Trophoblast cell (in vitro differentiated cells and primary cell): ENCODE results near the gene HES7.

Experiments
- DNase-seq, 2 donors: peaks; one replicate each; pipeline ENCODE4 v3.0.0-alpha.2; 2016
- H2AFZ ChIP-seq: 2 replicates; pipeline ENCODE4 v1.6.1; 2013; ENCODE audit warnings: low read length, moderate library complexity, mild to moderate bottlenecking; ENCODE audit not compliant: insufficient read depth, poor library complexity
- H2AK5ac ChIP-seq: 2 replicates; pipeline ENCODE4 v1.6.1; 2013; ENCODE audit warnings: mild to moderate bottlenecking, low read length
- H2BK120ac ChIP-seq: 2 replicates; pipeline ENCODE4 v1.6.1; 2013; ENCODE audit warnings: low read length, mild to moderate bottlenecking, moderate library complexity; ENCODE audit not compliant: insufficient read depth, poor library complexity
- H2BK12ac ChIP-seq: 2 replicates; pipeline ENCODE4 v1.6.1; 2013; ENCODE audit warnings: mild to moderate bottlenecking, low read length, moderate library complexity
- H2BK5ac ChIP-seq: 2 replicates; pipeline ENCODE4 v1.6.1; 2013; ENCODE audit warnings: low read length, low read depth, moderate library complexity, mild to moderate bottlenecking; ENCODE audit not compliant: poor library complexity
- H3K14ac ChIP-seq: 2 replicates; pipeline ENCODE4 v1.6.1; 2013; ENCODE audit warnings: mild to moderate bottlenecking, low read length
- H3K18ac ChIP-seq: 2 replicates; pipeline ENCODE4 v1.6.1; 2013; ENCODE audit warnings: mild to moderate bottlenecking, low read length
- H3K23ac ChIP-seq: 2 replicates; pipeline ENCODE4 v1.6.1; 2013; ENCODE audit warnings: low read length
- H3K27ac ChIP-seq: 2 replicates; pipeline ENCODE4 v1.5.1; 2013; ENCODE audit warnings: low read depth, mild to moderate bottlenecking, inconsistent platforms, low read length, moderate library complexity
- H3K27me3 ChIP-seq: 2 replicates; pipeline ENCODE4 v1.6.1; 2013; ENCODE audit warnings: inconsistent platforms, mild to moderate bottlenecking, low read length, moderate library complexity; ENCODE audit not compliant: insufficient read depth
- H3K36me3 ChIP-seq, 2 experiments: 1 replicate in 1 of 2; 2 replicates in 1 of 2; pipeline ENCODE4 v1.6.1; 2013; ENCODE audit warnings: low read length in 2 of 2, mild to moderate bottlenecking in 2 of 2, moderate library complexity in 1 of 2; ENCODE audit not compliant: insufficient read depth in 2 of 2, control insufficient read depth in 1 of 2
- H3K4ac ChIP-seq: 2 replicates; pipeline ENCODE4 v1.6.1; 2013; ENCODE audit warnings: low read depth, mild to moderate bottlenecking, low read length, moderate library complexity
- H3K4me1 ChIP-seq, 2 experiments: 1 replicate in 1 of 2; 2 replicates in 1 of 2; pipeline ENCODE4 v1.6.1; 2013; ENCODE audit warnings: low read length in 2 of 2, mild to moderate bottlenecking in 2 of 2, moderate library complexity in 1 of 2; ENCODE audit not compliant: insufficient read depth in 2 of 2, control insufficient read depth in 1 of 2
- H3K4me2 ChIP-seq: 2 replicates; pipeline ENCODE4 v1.6.1; 2013; ENCODE audit warnings: inconsistent platforms, mild to moderate bottlenecking, low read length, moderate library complexity
- H3K4me3 ChIP-seq: 2 replicates; pipeline ENCODE4 v1.5.1; 2013; ENCODE audit warnings: mild to moderate bottlenecking, low read depth, low read length, inconsistent platforms
- H3K79me1 ChIP-seq: one replicate; pipeline ENCODE4 v1.6.1; 2013; ENCODE audit warnings: low read length
- H3K79me2 ChIP-seq: 2 replicates; pipeline ENCODE4 v1.6.1; 2013; ENCODE audit warnings: low read length, mild to moderate bottlenecking; ENCODE audit not compliant: control insufficient read depth, insufficient read depth, poor library complexity
- H3K9ac ChIP-seq: 2 replicates; pipeline ENCODE4 v1.6.1; 2013; ENCODE audit warnings: mild to moderate bottlenecking, low read length
- H3K9me3 ChIP-seq: 2 replicates; pipeline ENCODE4 v1.6.1; 2013; ENCODE audit warnings: low read depth, mild to moderate bottlenecking, control low read depth, inconsistent platforms, low read length; ENCODE audit not compliant: insufficient read depth
- H4K12ac ChIP-seq: 2 replicates; pipeline ENCODE4 v1.6.1; 2013; ENCODE audit warnings: low read depth, mild to moderate bottlenecking, low read length, moderate library complexity
- H4K8ac ChIP-seq: 2 replicates; pipeline ENCODE4 v1.6.1; 2013; ENCODE audit warnings: low read depth, mild to moderate bottlenecking, low read length, moderate library complexity
- H4K91ac ChIP-seq: one replicate; pipeline ENCODE4 v1.6.1; 2013; ENCODE audit warnings: low read depth, mild to moderate bottlenecking, low read length, moderate library complexity
- WGBS: extraction: QIAGEN DNeasy Blood & Tissue Kit; methylation state at CpG from one replicate; pipeline ENCODE4 v1.1.7; 2013; ENCODE audit warnings: missing lambda C conversion rate; ENCODE audit not compliant: insufficient read length, insufficient coverage; ENCODE audit errors: extremely low coverage; 5-methylcytosine and 5-hydroxymethylcytosine counted together

HES7 gene

GRCh38 chr17:8147805-8148404 lies 24.0 kb upstream of the HES7 start:
- Histone ChIP-seq H3K27ac (no peak overlapping the region), H3K9ac (no peak overlapping the region), H3K14ac (no peak overlapping the region), H3K79me2 (peaks cover 2% of the 10 kb centered on the region), H3K23ac (no peak overlapping the region), H2BK120ac (no peak overlapping the region), H2BK5ac (no peak overlapping the region), H3K4me3 (no peak overlapping the region), H3K4ac (no peak overlapping the region), H3K4me2 (no peak overlapping the region), H3K79me1 (peaks cover 5% of the 10 kb centered on the region), H2AK5ac (no peak overlapping the region), H4K91ac (no peak overlapping the region), H2AFZ (no peak overlapping the region), H2BK12ac (no peak overlapping the region), H4K8ac (no peak overlapping the region), H3K9me3 (no peaks in the 10 kb centered on the region), H3K36me3 (peaks cover 52 to 60% of the 10 kb centered on the region in 2 experiments), H3K4me1 (peaks cover 8 to 16% of the 10 kb centered on the region in 2 experiments), H4K12ac (no peak overlapping the region), H3K27me3 (no peaks in the 10 kb centered on the region), H3K18ac (no peak overlapping the region)
- no peak for DNase-seq
- no CpG with 5 or more reads among the region's 13 CpGs for WGBS

DNA sequence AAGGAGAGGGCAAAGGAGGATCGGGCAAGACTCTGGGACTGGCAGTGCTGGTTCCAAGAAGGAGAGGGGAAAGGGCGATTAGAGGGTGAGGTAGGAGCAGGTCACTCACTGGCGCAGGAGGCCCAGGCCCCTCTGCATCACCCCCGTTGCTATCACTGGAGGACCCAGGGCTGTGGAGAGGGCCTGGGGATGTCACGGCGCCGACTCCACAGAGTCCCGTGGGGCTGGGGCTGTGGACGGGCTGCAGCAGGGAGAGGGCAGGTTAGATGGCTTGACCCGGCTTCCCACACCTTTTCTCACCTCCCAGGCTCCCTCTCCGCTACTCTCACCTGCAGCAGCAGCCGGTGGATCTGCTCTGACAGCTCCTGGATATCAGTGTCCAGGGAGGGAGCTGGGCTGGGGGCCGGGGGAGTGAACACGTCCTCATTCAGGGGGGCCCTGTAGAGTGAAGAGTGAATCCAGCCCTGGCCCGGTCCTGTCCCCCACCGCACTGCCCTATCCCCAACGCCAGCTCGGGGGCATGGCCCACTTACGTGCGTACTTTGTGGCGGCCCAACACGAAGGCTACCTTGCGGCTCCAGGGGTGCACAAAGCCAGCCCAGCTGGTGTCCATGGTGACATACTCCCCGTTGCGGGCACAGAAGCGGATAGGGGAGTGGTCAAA lies 23.4 kb upstream of the HES7 start:
- no CpG with 5 or more reads among the region's 26 CpGs for WGBS
- no peak overlapping the region for H3K4ac ChIP-seq

DNA sequence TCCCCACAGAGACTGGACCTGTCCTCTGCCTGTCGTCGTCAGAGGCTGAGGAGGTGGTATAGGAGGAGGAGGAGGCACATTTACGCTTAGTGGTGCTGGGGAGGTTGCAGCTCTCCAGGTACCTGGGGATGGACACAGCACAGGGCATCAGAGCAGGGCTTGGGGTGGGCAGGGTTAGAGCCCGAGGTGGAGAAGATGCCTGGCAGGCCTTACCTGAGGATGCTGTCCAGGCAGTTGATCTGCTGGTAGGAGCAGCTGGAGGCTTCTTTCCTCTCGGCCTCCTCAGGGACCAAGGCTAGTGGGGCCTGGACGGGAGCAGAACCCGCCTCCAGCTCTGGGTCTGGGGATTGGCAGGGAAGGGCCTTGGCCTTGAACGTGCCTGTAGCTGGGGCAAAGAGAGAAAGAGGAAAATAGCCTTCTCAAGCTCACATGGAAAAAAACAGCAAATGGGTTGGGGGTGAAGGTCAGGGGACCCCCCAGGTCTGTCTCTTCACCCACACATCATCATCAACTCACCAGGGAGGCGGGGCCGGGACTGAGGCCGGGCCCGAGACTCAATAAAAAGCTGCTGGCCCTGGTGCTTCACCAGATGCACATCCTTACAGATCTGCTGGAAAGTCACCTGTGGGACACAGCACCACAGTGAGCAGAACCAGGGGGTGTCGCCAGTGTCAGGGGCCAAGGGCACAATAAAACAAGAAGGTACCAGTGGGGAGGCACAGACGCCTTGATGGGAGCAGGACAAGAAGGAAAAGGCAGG lies 22.7 kb upstream of the HES7 start:
- Histone ChIP-seq H3K79me1 (no peaks in the 10 kb centered on the region), H3K4me2 (no peak overlapping the region)
- WGBS = no CpG with 5 or more reads among the region's 14 CpGs

More for the DNA sequence above, 23.4 kb upstream of the HES7 start:
- Histone ChIP-seq H3K27me3 (no peaks in the 10 kb centered on the region), H3K18ac (no peak overlapping the region), H4K12ac (no peak overlapping the region), H3K14ac (no peak overlapping the region), H3K79me2 (peaks cover 2% of the 10 kb centered on the region), H3K27ac (no peak overlapping the region), H2BK12ac (no peak overlapping the region), H3K4me2 (no peak overlapping the region), H2AK5ac (no peak overlapping the region), H3K9me3 (no peaks in the 10 kb centered on the region), H2AFZ (no peak overlapping the region), H3K4me1 (peaks cover 5 to 13% of the 10 kb centered on the region in 2 experiments), H3K9ac (no peak overlapping the region), H3K4me3 (no peak overlapping the region), H3K23ac (no peak overlapping the region), H4K8ac (no peak overlapping the region), H3K36me3 (peaks cover 58 to 66% of the 10 kb centered on the region in 2 experiments), H4K91ac (no peak overlapping the region), H2BK120ac (no peak overlapping the region), H3K79me1 (peaks cover 5% of the 10 kb centered on the region), H2BK5ac (no peak overlapping the region)
- DNase-seq = no peak

GRCh38 chr17:8145811-8146210 lies 21.9 kb upstream of the HES7 start:
- no peak overlapping the region for H3K18ac ChIP-seq

More for the DNA sequence above, 22.7 kb upstream of the HES7 start:
- no peaks in the 10 kb centered on the region for H3K79me2 ChIP-seq
- no peak overlapping the region for H3K4ac ChIP-seq
- no peak overlapping the region for H4K8ac ChIP-seq
- peaks cover 5 to 10% of the 10 kb centered on the region in 2 experiments for H3K4me1 ChIP-seq
- no peak overlapping the region for H4K12ac ChIP-seq
- H3K4me3 ChIP-seq = no peak overlapping the region
- peaks cover 64 to 72% of the 10 kb centered on the region in 2 experiments for H3K36me3 ChIP-seq
- no peak for DNase-seq
- H3K14ac ChIP-seq = no peak overlapping the region
- no peaks in the 10 kb centered on the region for H3K9me3 ChIP-seq
- no peak overlapping the region for H3K9ac ChIP-seq
- no peak overlapping the region for H3K23ac ChIP-seq
- no peak overlapping the region for H2BK5ac ChIP-seq
- no peak overlapping the region for H3K27ac ChIP-seq
- no peak overlapping the region for H4K91ac ChIP-seq
- no peak overlapping the region for H2BK120ac ChIP-seq
- H2AFZ ChIP-seq = no peak overlapping the region
- no peak overlapping the region for H3K18ac ChIP-seq
- no peak overlapping the region for H2AK5ac ChIP-seq
- no peaks in the 10 kb centered on the region for H3K27me3 ChIP-seq
- H2BK12ac ChIP-seq = no peak overlapping the region

More at GRCh38 chr17:8145811-8146210, 21.9 kb upstream of the HES7 start:
- no peak overlapping the region for H3K27ac ChIP-seq
- H3K79me2 ChIP-seq = no peaks in the 10 kb centered on the region
- H2BK12ac ChIP-seq = no peak overlapping the region
- no peak overlapping the region for H2BK5ac ChIP-seq
- H2AFZ ChIP-seq = no peak overlapping the region
- no peak overlapping the region for H3K14ac ChIP-seq
- peaks cover 3 to 4% of the 10 kb centered on the region in 2 experiments for H3K4me1 ChIP-seq
- no peak overlapping the region for H3K9ac ChIP-seq
- no peak overlapping the region for H3K4ac ChIP-seq
- H3K4me2 ChIP-seq = no peak overlapping the region
- H3K27me3 ChIP-seq = no peaks in the 10 kb centered on the region
- no CpG with 5 or more reads among the region's 12 CpGs for WGBS
- no peak overlapping the region for H2BK120ac ChIP-seq
- DNase-seq = no peak
- no peak overlapping the region for H4K8ac ChIP-seq
- H4K12ac ChIP-seq = no peak overlapping the region
- no peak overlapping the region for H4K91ac ChIP-seq
- H3K23ac ChIP-seq = no peak overlapping the region
- H3K79me1 ChIP-seq = no peaks in the 10 kb centered on the region
- H3K36me3 ChIP-seq = peaks cover 67 to 72% of the 10 kb centered on the region in 2 experiments
- no peak overlapping the region for H2AK5ac ChIP-seq
- H3K9me3 ChIP-seq = no peaks in the 10 kb centered on the region
- no peak overlapping the region for H3K4me3 ChIP-seq
